Measurements from ENCODE around the gene TIMM44. TPM values are rescaled to one million over a fixed set of nuclear protein-coding genes. Genes with fewer than 3 reads are reported as not detected.

Gene TIMM44
- total and polyA plus RNA-seq, 2 of the 8 experiments (the other 6 are each of a cell fraction or from before 2014, with no cell fraction given) = 131 to 150 TPM

DNA sequence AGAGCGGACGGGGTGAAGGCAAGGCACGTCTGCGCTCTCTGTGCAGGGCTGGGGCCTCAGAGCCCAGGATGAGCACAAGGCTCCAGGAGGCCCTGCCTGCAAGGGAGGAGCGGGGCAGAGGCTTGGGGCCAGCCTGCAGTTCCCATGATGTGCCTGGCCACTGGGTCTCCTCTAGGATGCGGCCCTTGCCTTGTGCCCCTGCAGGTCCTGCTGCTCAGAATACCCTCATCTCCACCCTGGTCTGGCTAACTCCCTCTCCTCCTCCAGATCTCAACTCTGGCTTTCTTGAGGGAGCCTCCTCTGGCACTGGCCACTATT lies 34.2 kb upstream of the TIMM44 start (continued):
- TF ChIP-seq, protein P1, sequence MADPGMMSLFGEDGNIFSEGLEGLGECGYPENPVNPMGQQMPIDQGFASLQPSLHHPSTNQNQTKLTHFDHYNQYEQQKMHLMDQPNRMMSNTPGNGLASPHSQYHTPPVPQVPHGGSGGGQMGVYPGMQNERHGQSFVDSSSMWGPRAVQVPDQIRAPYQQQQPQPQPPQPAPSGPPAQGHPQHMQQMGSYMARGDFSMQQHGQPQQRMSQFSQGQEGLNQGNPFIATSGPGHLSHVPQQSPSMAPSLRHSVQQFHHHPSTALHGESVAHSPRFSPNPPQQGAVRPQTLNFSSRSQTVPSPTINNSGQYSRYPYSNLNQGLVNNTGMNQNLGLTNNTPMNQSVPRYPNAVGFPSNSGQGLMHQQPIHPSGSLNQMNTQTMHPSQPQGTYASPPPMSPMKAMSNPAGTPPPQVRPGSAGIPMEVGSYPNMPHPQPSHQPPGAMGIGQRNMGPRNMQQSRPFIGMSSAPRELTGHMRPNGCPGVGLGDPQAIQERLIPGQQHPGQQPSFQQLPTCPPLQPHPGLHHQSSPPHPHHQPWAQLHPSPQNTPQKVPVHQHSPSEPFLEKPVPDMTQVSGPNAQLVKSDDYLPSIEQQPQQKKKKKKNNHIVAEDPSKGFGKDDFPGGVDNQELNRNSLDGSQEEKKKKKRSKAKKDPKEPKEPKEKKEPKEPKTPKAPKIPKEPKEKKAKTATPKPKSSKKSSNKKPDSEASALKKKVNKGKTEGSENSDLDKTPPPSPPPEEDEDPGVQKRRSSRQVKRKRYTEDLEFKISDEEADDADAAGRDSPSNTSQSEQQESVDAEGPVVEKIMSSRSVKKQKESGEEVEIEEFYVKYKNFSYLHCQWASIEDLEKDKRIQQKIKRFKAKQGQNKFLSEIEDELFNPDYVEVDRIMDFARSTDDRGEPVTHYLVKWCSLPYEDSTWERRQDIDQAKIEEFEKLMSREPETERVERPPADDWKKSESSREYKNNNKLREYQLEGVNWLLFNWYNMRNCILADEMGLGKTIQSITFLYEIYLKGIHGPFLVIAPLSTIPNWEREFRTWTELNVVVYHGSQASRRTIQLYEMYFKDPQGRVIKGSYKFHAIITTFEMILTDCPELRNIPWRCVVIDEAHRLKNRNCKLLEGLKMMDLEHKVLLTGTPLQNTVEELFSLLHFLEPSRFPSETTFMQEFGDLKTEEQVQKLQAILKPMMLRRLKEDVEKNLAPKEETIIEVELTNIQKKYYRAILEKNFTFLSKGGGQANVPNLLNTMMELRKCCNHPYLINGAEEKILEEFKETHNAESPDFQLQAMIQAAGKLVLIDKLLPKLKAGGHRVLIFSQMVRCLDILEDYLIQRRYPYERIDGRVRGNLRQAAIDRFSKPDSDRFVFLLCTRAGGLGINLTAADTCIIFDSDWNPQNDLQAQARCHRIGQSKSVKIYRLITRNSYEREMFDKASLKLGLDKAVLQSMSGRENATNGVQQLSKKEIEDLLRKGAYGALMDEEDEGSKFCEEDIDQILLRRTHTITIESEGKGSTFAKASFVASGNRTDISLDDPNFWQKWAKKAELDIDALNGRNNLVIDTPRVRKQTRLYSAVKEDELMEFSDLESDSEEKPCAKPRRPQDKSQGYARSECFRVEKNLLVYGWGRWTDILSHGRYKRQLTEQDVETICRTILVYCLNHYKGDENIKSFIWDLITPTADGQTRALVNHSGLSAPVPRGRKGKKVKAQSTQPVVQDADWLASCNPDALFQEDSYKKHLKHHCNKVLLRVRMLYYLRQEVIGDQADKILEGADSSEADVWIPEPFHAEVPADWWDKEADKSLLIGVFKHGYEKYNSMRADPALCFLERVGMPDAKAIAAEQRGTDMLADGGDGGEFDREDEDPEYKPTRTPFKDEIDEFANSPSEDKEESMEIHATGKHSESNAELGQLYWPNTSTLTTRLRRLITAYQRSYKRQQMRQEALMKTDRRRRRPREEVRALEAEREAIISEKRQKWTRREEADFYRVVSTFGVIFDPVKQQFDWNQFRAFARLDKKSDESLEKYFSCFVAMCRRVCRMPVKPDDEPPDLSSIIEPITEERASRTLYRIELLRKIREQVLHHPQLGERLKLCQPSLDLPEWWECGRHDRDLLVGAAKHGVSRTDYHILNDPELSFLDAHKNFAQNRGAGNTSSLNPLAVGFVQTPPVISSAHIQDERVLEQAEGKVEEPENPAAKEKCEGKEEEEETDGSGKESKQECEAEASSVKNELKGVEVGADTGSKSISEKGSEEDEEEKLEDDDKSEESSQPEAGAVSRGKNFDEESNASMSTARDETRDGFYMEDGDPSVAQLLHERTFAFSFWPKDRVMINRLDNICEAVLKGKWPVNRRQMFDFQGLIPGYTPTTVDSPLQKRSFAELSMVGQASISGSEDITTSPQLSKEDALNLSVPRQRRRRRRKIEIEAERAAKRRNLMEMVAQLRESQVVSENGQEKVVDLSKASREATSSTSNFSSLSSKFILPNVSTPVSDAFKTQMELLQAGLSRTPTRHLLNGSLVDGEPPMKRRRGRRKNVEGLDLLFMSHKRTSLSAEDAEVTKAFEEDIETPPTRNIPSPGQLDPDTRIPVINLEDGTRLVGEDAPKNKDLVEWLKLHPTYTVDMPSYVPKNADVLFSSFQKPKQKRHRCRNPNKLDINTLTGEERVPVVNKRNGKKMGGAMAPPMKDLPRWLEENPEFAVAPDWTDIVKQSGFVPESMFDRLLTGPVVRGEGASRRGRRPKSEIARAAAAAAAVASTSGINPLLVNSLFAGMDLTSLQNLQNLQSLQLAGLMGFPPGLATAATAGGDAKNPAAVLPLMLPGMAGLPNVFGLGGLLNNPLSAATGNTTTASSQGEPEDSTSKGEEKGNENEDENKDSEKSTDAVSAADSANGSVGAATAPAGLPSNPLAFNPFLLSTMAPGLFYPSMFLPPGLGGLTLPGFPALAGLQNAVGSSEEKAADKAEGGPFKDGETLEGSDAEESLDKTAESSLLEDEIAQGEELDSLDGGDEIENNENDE (IDR thresholded peaks at IDR 0.05; ENCODE audit: insufficient replicate concordance, low read length) = no peak
- TF ChIP-seq TBP (IDR thresholded peaks at IDR 0.05; ENCODE audit: low read depth, low read length) (no peak), TAF1 (IDR thresholded peaks at IDR 0.05; ENCODE audit: low read depth, low read length) (no peak), YY1 (IDR thresholded peaks at IDR 0.05; ENCODE audit: low read depth, low read length) (no peak), SAP30 (IDR thresholded peaks at IDR 0.05; ENCODE audit: insufficient read depth, insufficient replicate concordance, low read length) (no peak), BCL11A (IDR thresholded peaks at IDR 0.05; ENCODE audit: low read depth in 2 of 2, low read length in 2 of 2) (no peak), CTBP2 (IDR thresholded peaks at IDR 0.05; ENCODE audit: borderline replicate concordance, insufficient read depth, insufficient read length, low read length) (no peak), KDM1A (IDR thresholded peaks at IDR 0.05; ENCODE audit: borderline replicate concordance, low read length) (no peak), SIN3A (conservative IDR thresholded peaks at IDR 0.05 in 1 of 2, IDR thresholded peaks at IDR 0.05 in 1 of 2; ENCODE audit: low read depth in 1 of 2, low read length in 2 of 2) (no peak), CBX5 (IDR thresholded peaks at IDR 0.05; ENCODE audit: low read depth, low read length) (no peak), HDAC6 (IDR thresholded peaks at IDR 0.05; ENCODE audit: low read depth, low read length) (no peak)
